H9 (cell line): Measurements from ENCODE around the gene LAMP1. TPM values are rescaled to one million over a fixed set of nuclear protein-coding genes. Genes with fewer than 3 reads are reported as not detected.

ENCODE experiments used
- DNase-seq: peaks from one replicate; pipeline ENCODE4 v3.0.0-alpha.2; 2017
- H2AFZ ChIP-seq: one replicate; pipeline ENCODE4 v1.6.1; 2013; ENCODE audit warnings: mild to moderate bottlenecking, low read length, control low read depth, moderate library complexity
- H2AK5ac ChIP-seq: 2 replicates; pipeline ENCODE4 v1.6.1; 2013; ENCODE audit warnings: low read length, control low read depth, mixed read lengths; ENCODE audit not compliant: insufficient read length
- H2BK120ac ChIP-seq: one replicate; pipeline ENCODE4 v1.6.1; 2013; ENCODE audit warnings: low read depth, mild to moderate bottlenecking, low read length, control low read depth, inconsistent platforms; ENCODE audit not compliant: poor library complexity, severe bottlenecking
- H2BK12ac ChIP-seq: 2 replicates; pipeline ENCODE4 v1.6.1; 2013; ENCODE audit warnings: low read length, control low read depth, mixed read lengths, low read depth; ENCODE audit not compliant: insufficient read length
- H2BK15ac ChIP-seq: 2 replicates; pipeline ENCODE4 v1.6.1; 2013; ENCODE audit warnings: low read depth, low read length, control low read depth
- H2BK20ac ChIP-seq: one replicate; pipeline ENCODE4 v1.6.1; 2013; ENCODE audit warnings: low read depth, mild to moderate bottlenecking, low read length, control low read depth, inconsistent platforms; ENCODE audit not compliant: poor library complexity, severe bottlenecking
- H2BK5ac ChIP-seq: 2 replicates; pipeline ENCODE4 v1.6.1; 2013; ENCODE audit warnings: low read length, control low read depth, mixed read lengths; ENCODE audit not compliant: insufficient read length
- H3K14ac ChIP-seq: 2 replicates; pipeline ENCODE4 v1.6.1; 2013; ENCODE audit warnings: low read length, control low read depth; ENCODE audit not compliant: insufficient read depth
- H3K18ac ChIP-seq: 2 replicates; pipeline ENCODE4 v1.6.1; 2013; ENCODE audit warnings: low read depth, mild to moderate bottlenecking, mixed read lengths, low read length, control low read depth; ENCODE audit not compliant: insufficient read length
- H3K23ac ChIP-seq: 2 replicates; pipeline ENCODE4 v1.6.1; 2013; ENCODE audit warnings: low read length, control low read depth, mixed read lengths, low read depth; ENCODE audit not compliant: insufficient read length
- H3K23me2 ChIP-seq: 2 replicates; pipeline ENCODE4 v1.6.1; 2013; ENCODE audit warnings: low read depth, mild to moderate bottlenecking, mixed read lengths, low read length, control low read depth; ENCODE audit not compliant: insufficient read length, poor library complexity, severe bottlenecking
- H3K27ac ChIP-seq: 2 replicates; pipeline ENCODE4 v1.5.1; 2013; ENCODE audit warnings: low read length, control low read depth, mixed read lengths, low read depth; ENCODE audit not compliant: insufficient read length
- H3K27me3 ChIP-seq: 2 replicates; pipeline ENCODE4 v1.6.1; 2013; ENCODE audit warnings: low read length, control low read depth, inconsistent platforms; ENCODE audit not compliant: insufficient read depth
- H3K4ac ChIP-seq: 2 replicates; pipeline ENCODE4 v1.6.1; 2013; ENCODE audit warnings: low read depth, mild to moderate bottlenecking, control low read depth, inconsistent platforms, low read length, moderate library complexity
- H3K4me1 ChIP-seq: 2 replicates; pipeline ENCODE4 v1.6.1; 2013; ENCODE audit warnings: low read length, control low read depth, inconsistent platforms; ENCODE audit not compliant: insufficient read depth
- H3K4me2 ChIP-seq: 2 replicates; pipeline ENCODE4 v1.6.1; 2013; ENCODE audit warnings: low read length, control low read depth, mixed read lengths; ENCODE audit not compliant: insufficient read length, insufficient read depth
- H3K56ac ChIP-seq: 2 replicates; pipeline ENCODE4 v1.6.1; 2013; ENCODE audit warnings: low read depth, mild to moderate bottlenecking, mixed read lengths, low read length, control low read depth; ENCODE audit not compliant: insufficient read length
- H3K79me1 ChIP-seq: 2 replicates; pipeline ENCODE4 v1.6.1; 2013; ENCODE audit warnings: low read depth, mild to moderate bottlenecking, moderate library complexity, low read length, control low read depth, inconsistent platforms; ENCODE audit not compliant: insufficient read depth, poor library complexity, severe bottlenecking
- H3K79me2 ChIP-seq: 2 replicates; pipeline ENCODE4 v1.6.1; 2013; ENCODE audit warnings: low read length, control low read depth, inconsistent platforms; ENCODE audit not compliant: insufficient read depth
- H3K9ac ChIP-seq: 2 replicates; pipeline ENCODE4 v1.6.1; 2013; ENCODE audit warnings: low read length, control low read depth, mixed read lengths; ENCODE audit not compliant: insufficient read length; ENCODE audit errors: extremely low read depth
- H3K9me3 ChIP-seq: one replicate; pipeline ENCODE4 v1.6.1; 2013; ENCODE audit warnings: low read depth, low read length, inconsistent platforms; ENCODE audit not compliant: control insufficient read depth
- H3T11ph ChIP-seq: one replicate; pipeline ENCODE4 v1.6.1; 2013; ENCODE audit warnings: mild to moderate bottlenecking, low read length, control low read depth, inconsistent platforms
- H4K20me1 ChIP-seq: one replicate; pipeline ENCODE4 v1.6.1; 2013; ENCODE audit not compliant: control insufficient read depth, insufficient read length, insufficient read depth
- H4K5ac ChIP-seq: 2 replicates; pipeline ENCODE4 v1.6.1; 2013; ENCODE audit warnings: low read depth, mild to moderate bottlenecking, mixed read lengths, low read length, control low read depth; ENCODE audit not compliant: insufficient read length
- H4K8ac ChIP-seq: replicated peaks from 2 replicates; pipeline ENCODE4 v1.6.1; 2013; ENCODE audit warnings: low read length, control low read depth, mixed read lengths, low read depth; ENCODE audit not compliant: insufficient read length
- H4K91ac ChIP-seq: 2 replicates; pipeline ENCODE4 v1.6.1; 2013; ENCODE audit warnings: low read depth, mild to moderate bottlenecking, moderate library complexity, mixed read lengths, low read length, control low read depth; ENCODE audit not compliant: insufficient read length
- H3K27ac Mint-ChIP-seq, 3 experiments: 2 replicates in 2 of 3; 3 replicates in 1 of 3; pipeline ENCODE4 v1.8.0; 2020 to 2021; ENCODE audit warnings: mixed read lengths in 3 of 3, mild to moderate bottlenecking in 1 of 3, moderate library complexity in 1 of 3
- H3K27me3 Mint-ChIP-seq: 2 replicates; pipeline ENCODE4 v1.8.0; 2021; ENCODE audit warnings: low read depth, mild to moderate bottlenecking, moderate library complexity, mixed read lengths
- H3K36me3 Mint-ChIP-seq, 3 experiments: 2 replicates in 2 of 3; 3 replicates in 1 of 3; pipeline ENCODE4 v1.8.0; 2020 to 2021; ENCODE audit warnings: low read depth in 3 of 3, mixed read lengths in 3 of 3; ENCODE audit not compliant: insufficient read depth in 1 of 3
- H3K4me1 Mint-ChIP-seq, 2 experiments: 2 replicates each; pipeline ENCODE4 v1.8.0; 2020; ENCODE audit warnings: mixed read lengths in 2 of 2
- H3K4me3 Mint-ChIP-seq, 2 experiments: 2 replicates in 1 of 2; 3 replicates in 1 of 2; pipeline ENCODE4 v1.8.0; 2020 to 2021; ENCODE audit warnings: mild to moderate bottlenecking in 2 of 2, mixed read lengths in 2 of 2, moderate library complexity in 1 of 2
- H3K9me3 Mint-ChIP-seq, 2 experiments: 2 replicates in 1 of 2; 3 replicates in 1 of 2; pipeline ENCODE4 v1.8.0; 2020; ENCODE audit warnings: mild to moderate bottlenecking in 2 of 2, mixed read lengths in 2 of 2, moderate library complexity in 1 of 2
- CTCF ChIP-seq: fragments of 200-600 bp; sonication (generic); conservative IDR thresholded peaks from 3 replicates; pipeline ENCODE4 v1.8.0; 2021; ENCODE audit warnings: antibody characterized with exemption, mild to moderate bottlenecking
- WGBS: extraction: QIAGEN DNeasy Blood & Tissue Kit; methylation state at CpG from one replicate; pipeline ENCODE4 v1.1.7; 2013; ENCODE audit warnings: missing lambda C conversion rate, low lambda C conversion rate, mixed read lengths; ENCODE audit not compliant: insufficient read length; ENCODE audit errors: extremely low coverage; 5-methylcytosine and 5-hydroxymethylcytosine counted together
- total RNA-seq: library from RNA; stranded (reverse); gene quantifications from 2 replicates; pipeline ENCODE4 v1.2.1, GENCODE V29; 2021

LAMP1 gene
- total RNA-seq, 1 experiment from 2014 or later, result 131 TPM

GRCh38 chr13:113360446-113360845 lies 63.4 kb downstream of the LAMP1 start:
- Histone ChIP-seq H3K9ac (no peak overlapping the region), H4K8ac (no peak overlapping the region), H4K20me1 (no peaks in the 10 kb centered on the region), H2BK20ac (no peak overlapping the region), H3K79me2 (peaks cover 10% of the 10 kb centered on the region; the same call in 1 of the 2 replicates), H3K27ac (no peak overlapping the region), H2BK15ac (no peak overlapping the region), H3K4me1 (no peaks in the 10 kb centered on the region), H3K56ac (no peak overlapping the region), H3T11ph (no peak overlapping the region), H2BK12ac (no peak overlapping the region), H3K14ac (no peak overlapping the region), H3K4me2 (no peak overlapping the region), H2BK5ac (no peak overlapping the region), H4K91ac (no peak overlapping the region), H2BK120ac (no peak overlapping the region), H3K9me3 (no peaks in the 10 kb centered on the region), H3K23ac (no peak overlapping the region), H3K23me2 (peaks cover 12% of the 10 kb centered on the region), H3K27me3 (no peaks in the 10 kb centered on the region), H3K4ac (no peak overlapping the region), H2AK5ac (no peak overlapping the region), H3K79me1 (peaks cover 11% of the 10 kb centered on the region), H3K18ac (no peak overlapping the region), H2AFZ (no peak overlapping the region), H4K5ac (no peak overlapping the region)
- peaks cover 14 to 22% of the 10 kb centered on the region in 2 experiments for H3K4me1 Mint-ChIP-seq
- TF ChIP-seq CTCF, result no peak
- no peak for DNase-seq
- H3K27me3 Mint-ChIP-seq, result no peaks in the 10 kb centered on the region
- no CpG with 5 or more reads among the region's 6 CpGs for WGBS
- no peak overlapping the region for H3K4me3 Mint-ChIP-seq
- H3K36me3 Mint-ChIP-seq, result peaks cover 20 to 41% (median 40%) of the 10 kb centered on the region in 3 experiments; a peak in 6 of 7 replicates
- no peaks in the 10 kb centered on the region for H3K9me3 Mint-ChIP-seq
- no peak overlapping the region; a peak in 1 of 7 replicates for H3K27ac Mint-ChIP-seq
